Stimulated activated CD8-positive, alpha-beta memory T cell treated with anti-CD3 and anti-CD28 coated beads, Interleukin-12 subunit alpha, Interleukin-12 subunit beta, amount 100 ng/mL, for 24 hours (primary cell): ENCODE measurements around the gene APOB.
"Not testable (repeated sequence)": the region's sequence is repeated elsewhere in the genome, so short reads cannot be mapped to it uniquely, and the experiment has no call there.

ENCODE experiments used
- DNase-seq: peaks from one replicate; pipeline ENCODE4 v3.0.0-alpha.2; 2020; ENCODE audit errors: extremely low read depth

APOB gene

GRCh38 chr2:21034156-21034971, 9.5 kb downstream of the APOB start:
- no peak for DNase-seq

- DNase-seq, result no peak
These were observed 10.4 kb downstream of the APOB start for GRCh38 chr2:21033237-21034155.

- no peak for DNase-seq
These were observed 11.3 kb downstream of the APOB start for GRCh38 chr2:21032338-21033236.

- DNase-seq, result no peak
These were observed 12.6 kb downstream of the APOB start for GRCh38 chr2:21030983-21031968.

GRCh38 chr2:21029519-21029918, 14.4 kb downstream of the APOB start:
- no peak for DNase-seq

GRCh38 chr2:21028951-21029350, 14.9 kb downstream of the APOB start:
- DNase-seq, result not testable (repeated sequence)

GRCh38 chr2:21028021-21028947, 15.6 kb downstream of the APOB start:
- no peak for DNase-seq

GRCh38 chr2:21026479-21027282, 17.2 kb downstream of the APOB start:
- no peak for DNase-seq

GRCh38 chr2:21025690-21026478, 18.0 kb downstream of the APOB start:
- no peak for DNase-seq

- DNase-seq, result no peak
These were observed 19.0 kb downstream of the APOB start for GRCh38 chr2:21024722-21025389.

GRCh38 chr2:21024198-21024597, 19.7 kb downstream of the APOB start:
- DNase-seq, result no peak

GRCh38 chr2:21023419-21024181, 20.3 kb downstream of the APOB start:
- DNase-seq, result no peak

GRCh38 chr2:21022792-21023367, 21.0 kb downstream of the APOB start:
- no peak for DNase-seq

GRCh38 chr2:21021430-21021829, 22.4 kb downstream of the APOB start:
- no peak for DNase-seq

GRCh38 chr2:21020668-21021288, 23.1 kb downstream of the APOB start:
- DNase-seq, result no peak
